ENCODE measurements around the gene DMRTB1.

DNA sequence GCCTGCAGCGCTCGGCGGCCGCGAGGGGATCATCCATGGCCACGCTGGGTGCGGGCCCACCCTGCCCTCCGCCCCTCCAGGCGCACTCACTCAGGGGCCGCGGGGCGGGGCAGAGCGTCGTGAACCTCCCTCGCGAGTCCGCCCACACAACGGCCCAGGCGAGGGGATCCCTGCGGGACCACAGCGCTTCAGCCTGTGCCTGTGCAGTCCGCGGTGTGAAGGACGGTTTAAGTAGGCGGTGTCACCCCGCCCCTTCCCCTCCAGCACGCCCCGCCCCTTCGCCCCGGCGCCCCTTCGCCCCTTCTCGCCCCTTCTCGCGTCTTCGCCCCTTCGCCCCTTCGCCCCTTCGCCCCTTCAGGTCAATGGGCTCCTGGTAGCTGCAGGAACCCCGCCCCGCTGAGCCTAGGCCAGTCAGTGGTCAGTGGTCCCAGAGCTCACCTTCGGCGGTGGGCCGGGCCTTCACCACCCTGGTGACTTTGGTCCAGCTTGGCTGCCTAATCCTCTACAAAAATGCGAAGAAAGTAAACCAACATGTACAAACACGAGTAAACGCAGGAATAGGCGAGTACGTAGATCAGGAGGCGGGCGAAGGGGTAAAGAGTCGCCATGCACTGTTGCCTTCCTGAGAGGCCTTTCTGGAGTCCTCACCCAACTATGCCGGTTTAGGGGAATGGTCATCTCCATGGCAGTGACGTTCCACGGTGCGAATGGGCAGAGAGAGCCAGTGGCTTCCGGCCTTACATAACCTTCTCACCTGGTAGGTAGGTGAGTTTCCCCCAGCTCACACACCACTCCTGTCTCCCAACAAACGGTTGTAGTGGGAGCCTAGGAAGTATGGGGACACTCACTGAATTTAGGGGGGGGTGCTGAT is 19.6 kb upstream of the DMRTB1 start:
- TF ChIP-seq POLR2AphosphoS5 (IDR thresholded peaks at IDR 0.05; ENCODE audit: low read depth, low read length) (no peak), TAF1 (IDR thresholded peaks at IDR 0.05; ENCODE audit: borderline replicate concordance, low read depth, low read length) (no peak), POLR2A (IDR thresholded peaks at IDR 0.05; ENCODE audit: low read depth, low read length) (no peak)

Measured in GM12892 (cell line).